ENCODE data around the gene CACNB1. TPM values are rescaled to one million over a fixed set of nuclear protein-coding genes. Genes with fewer than 3 reads are reported as not detected.
"Not testable (repeated sequence)": the region's sequence is repeated elsewhere in the genome, so short reads cannot be mapped to it uniquely, and the experiment has no call there.

The CACNB1 gene
- total RNA-seq, 2 experiments from 2014 or later: 12.7 to 14.4 TPM

GRCh38 chr17:39146273-39146672 lies 51.2 kb downstream of the CACNB1 start:
- Mint-ChIP-seq H3K27ac (no peak overlapping the region), H3K36me3 (peaks cover 2% of the 10 kb centered on the region), H3K27me3 (no peaks in the 10 kb centered on the region), H3K9me3 (peaks cover 3% of the 10 kb centered on the region), H3K4me1 (peaks cover 22% of the 10 kb centered on the region), H3K4me3 (no peak overlapping the region)
- DNase-seq: no peak

- Mint-ChIP-seq H3K36me3 (peaks cover 2% of the 10 kb centered on the region), H3K27ac (no peak overlapping the region), H3K27me3 (no peaks in the 10 kb centered on the region), H3K9me3 (peaks cover 3% of the 10 kb centered on the region), H3K4me3 (no peak overlapping the region), H3K4me1 (peaks cover 15% of the 10 kb centered on the region)
- no peak for DNase-seq
These were observed 52.3 kb downstream of the CACNB1 start for GRCh38 chr17:39145143-39145542.

GRCh38 chr17:39144416-39144840 lies 53.0 kb downstream of the CACNB1 start:
- no peak overlapping the region for H3K4me3 Mint-ChIP-seq
- no peak overlapping the region for H3K27ac Mint-ChIP-seq
- no peak for DNase-seq
- H3K27me3 Mint-ChIP-seq: no peaks in the 10 kb centered on the region
- H3K4me1 Mint-ChIP-seq: peaks cover 12% of the 10 kb centered on the region
- H3K9me3 Mint-ChIP-seq: peaks cover 3% of the 10 kb centered on the region
- H3K36me3 Mint-ChIP-seq: peaks cover 2% of the 10 kb centered on the region

- H3K27me3 Mint-ChIP-seq: no peaks in the 10 kb centered on the region
- H3K27ac Mint-ChIP-seq: no peak overlapping the region
- no peak overlapping the region for H3K4me3 Mint-ChIP-seq
- peaks cover 15% of the 10 kb centered on the region for H3K4me1 Mint-ChIP-seq
- H3K36me3 Mint-ChIP-seq: peaks cover 2% of the 10 kb centered on the region
- DNase-seq: no peak
- H3K9me3 Mint-ChIP-seq: peaks cover 3% of the 10 kb centered on the region
These were observed 53.8 kb downstream of the CACNB1 start for GRCh38 chr17:39143552-39144093.

- no peak overlapping the region for H3K4me3 Mint-ChIP-seq
- H3K36me3 Mint-ChIP-seq: peaks cover 2% of the 10 kb centered on the region
- no peak overlapping the region for H3K27ac Mint-ChIP-seq
- H3K9me3 Mint-ChIP-seq: peaks cover 3% of the 10 kb centered on the region
- peaks cover 11% of the 10 kb centered on the region for H3K4me1 Mint-ChIP-seq
- H3K27me3 Mint-ChIP-seq: no peaks in the 10 kb centered on the region
- no peak for DNase-seq
These were observed 55.4 kb downstream of the CACNB1 start for GRCh38 chr17:39141915-39142664.

- H3K4me1 Mint-ChIP-seq: peaks cover 11% of the 10 kb centered on the region
- H3K36me3 Mint-ChIP-seq: peaks cover 2% of the 10 kb centered on the region
- no peak overlapping the region for H3K4me3 Mint-ChIP-seq
- no peaks in the 10 kb centered on the region for H3K27me3 Mint-ChIP-seq
- H3K9me3 Mint-ChIP-seq: peaks cover 3% of the 10 kb centered on the region
- H3K27ac Mint-ChIP-seq: no peak overlapping the region
- no peak for DNase-seq
These were observed 56.2 kb downstream of the CACNB1 start for GRCh38 chr17:39141294-39141693.

GRCh38 chr17:39139561-39139960 lies 57.9 kb downstream of the CACNB1 start:
- peaks cover 8% of the 10 kb centered on the region for H3K4me1 Mint-ChIP-seq

GRCh38 chr17:39139161-39139511 lies 58.3 kb downstream of the CACNB1 start:
- Mint-ChIP-seq H3K36me3 (peaks cover 2% of the 10 kb centered on the region), H3K4me3 (no peak overlapping the region), H3K27me3 (no peaks in the 10 kb centered on the region), H3K4me1 (peaks cover 5% of the 10 kb centered on the region), H3K27ac (no peak overlapping the region), H3K9me3 (peaks cover 3% of the 10 kb centered on the region)
- no peak for DNase-seq

More at GRCh38 chr17:39139561-39139960, 57.9 kb downstream of the CACNB1 start:
- no peak for DNase-seq
- H3K27ac Mint-ChIP-seq: no peak overlapping the region
- peaks cover 3% of the 10 kb centered on the region for H3K9me3 Mint-ChIP-seq
- H3K36me3 Mint-ChIP-seq: peaks cover 2% of the 10 kb centered on the region
- H3K4me3 Mint-ChIP-seq: no peak overlapping the region
- H3K27me3 Mint-ChIP-seq: no peaks in the 10 kb centered on the region

- no peak for DNase-seq
- Mint-ChIP-seq H3K27ac (no peak overlapping the region), H3K9me3 (peaks cover 3% of the 10 kb centered on the region), H3K4me1 (peaks cover 5% of the 10 kb centered on the region), H3K4me3 (no peak overlapping the region), H3K36me3 (peaks cover 2% of the 10 kb centered on the region), H3K27me3 (no peaks in the 10 kb centered on the region)
These were observed 58.9 kb downstream of the CACNB1 start for GRCh38 chr17:39138431-39139160.

- Mint-ChIP-seq H3K36me3 (no peaks in the 10 kb centered on the region), H3K27me3 (no peaks in the 10 kb centered on the region), H3K27ac (no peak overlapping the region), H3K4me3 (no peak overlapping the region), H3K4me1 (peaks cover 3% of the 10 kb centered on the region), H3K9me3 (no peaks in the 10 kb centered on the region)
- DNase-seq: no peak
These were observed 62.6 kb downstream of the CACNB1 start for GRCh38 chr17:39134878-39135277.

- H3K9me3 Mint-ChIP-seq: no peaks in the 10 kb centered on the region
- no peaks in the 10 kb centered on the region for H3K4me1 Mint-ChIP-seq
- H3K36me3 Mint-ChIP-seq: no peaks in the 10 kb centered on the region
- H3K27ac Mint-ChIP-seq: no peak overlapping the region
- DNase-seq: no peak
- no peaks in the 10 kb centered on the region for H3K27me3 Mint-ChIP-seq
- no peak overlapping the region for H3K4me3 Mint-ChIP-seq
These were observed 65.3 kb downstream of the CACNB1 start for GRCh38 chr17:39132192-39132610.

- DNase-seq: no peak
- Mint-ChIP-seq H3K27ac (no peak overlapping the region), H3K36me3 (no peaks in the 10 kb centered on the region), H3K27me3 (no peaks in the 10 kb centered on the region), H3K4me3 (no peak overlapping the region), H3K9me3 (no peaks in the 10 kb centered on the region), H3K4me1 (no peaks in the 10 kb centered on the region)
These were observed 65.9 kb downstream of the CACNB1 start for GRCh38 chr17:39131616-39132015.

- Mint-ChIP-seq H3K4me1 (no peaks in the 10 kb centered on the region), H3K36me3 (no peaks in the 10 kb centered on the region), H3K9me3 (no peaks in the 10 kb centered on the region), H3K27me3 (no peaks in the 10 kb centered on the region), H3K4me3 (no peak overlapping the region), H3K27ac (no peak overlapping the region)
- DNase-seq: no peak
These were observed 67.3 kb downstream of the CACNB1 start for GRCh38 chr17:39130205-39130604.

GRCh38 chr17:39129544-39129943 lies 67.9 kb downstream of the CACNB1 start:
- H3K4me1 Mint-ChIP-seq, H3K27ac Mint-ChIP-seq, H3K9me3 Mint-ChIP-seq, H3K4me3 Mint-ChIP-seq, H3K36me3 Mint-ChIP-seq, H3K27me3 Mint-ChIP-seq, DNase-seq: not testable (repeated sequence)

- Mint-ChIP-seq H3K4me3 (no peak overlapping the region), H3K9me3 (no peaks in the 10 kb centered on the region), H3K36me3 (no peaks in the 10 kb centered on the region), H3K27ac (no peak overlapping the region), H3K4me1 (no peaks in the 10 kb centered on the region), H3K27me3 (no peaks in the 10 kb centered on the region)
- DNase-seq: no peak
These were observed 71.0 kb downstream of the CACNB1 start for GRCh38 chr17:39126436-39126835.

Data from activated naive CD8-positive, alpha-beta T cell treated with anti-CD3 and anti-CD28 coated beads for 36 hours (primary cell).